Activated T-cell treated with anti-CD3 and anti-CD28 coated beads, Interleukin-2, amount 50 U/mL, for 4 hours (primary cell): ENCODE data around the gene NUMB. TPM values are rescaled to one million over a fixed set of nuclear protein-coding genes. Genes with fewer than 3 reads are reported as not detected.
A peak's percentile ranks its signal among the peaks of the same experiment; 100 is the strongest.

ENCODE experiments used
- ATAC-seq, 2 donors: fragments of 200-7000 bp; cut with Tn5 transposase; one replicate each; pipeline ENCODE4 v1.10.0; 2021
- DNase-seq: peaks from one replicate; pipeline ENCODE4 v3.0.0-alpha.2; 2020
- H3K27me3 Mint-ChIP-seq: one replicate; pipeline ENCODE4 v1.8.0; 2021; ENCODE audit warnings: low read depth, mixed read lengths
- H3K36me3 Mint-ChIP-seq: one replicate; pipeline ENCODE4 v1.8.0; 2022; ENCODE audit warnings: mixed read lengths; ENCODE audit not compliant: insufficient read depth
- H3K4me1 Mint-ChIP-seq: one replicate; pipeline ENCODE4 v1.8.0; 2021; ENCODE audit warnings: low read depth, mixed read lengths
- H3K4me3 Mint-ChIP-seq: one replicate; pipeline ENCODE4 v1.8.0; 2021; ENCODE audit warnings: mild to moderate bottlenecking, moderate library complexity, mixed read lengths
- H3K9me3 Mint-ChIP-seq: one replicate; pipeline ENCODE4 v1.8.0; 2021; ENCODE audit warnings: mixed read lengths
- total RNA-seq, 3 donors: library from RNA; stranded (reverse); gene quantifications; one replicate each; pipeline ENCODE4 v1.2.1, GENCODE V29; 2021

NUMB gene
- total RNA-seq, 3 donors from 2014 or later: 32.6 to 42.8 (median 36.5) TPM

GRCh38 chr14:73472185-73473114 is 14.1 kb upstream of the NUMB start:
- ATAC-seq: peak in 1 of 2 donors; percentile 33
- H3K36me3 Mint-ChIP-seq: no peaks in the 10 kb centered on the region
- DNase-seq: no peak

GRCh38 chr14:73471582-73472184 is 13.3 kb upstream of the NUMB start:
- no peaks in the 10 kb centered on the region for H3K27me3 Mint-ChIP-seq
- DNase-seq: no peak
- no peaks in the 10 kb centered on the region for H3K36me3 Mint-ChIP-seq
- ATAC-seq: no peak
- peaks cover 22% of the 10 kb centered on the region for H3K4me1 Mint-ChIP-seq
- H3K9me3 Mint-ChIP-seq: no peaks in the 10 kb centered on the region
- no peak overlapping the region for H3K4me3 Mint-ChIP-seq

More at GRCh38 chr14:73472185-73473114, 14.1 kb upstream of the NUMB start:
- Mint-ChIP-seq H3K27me3 (no peaks in the 10 kb centered on the region), H3K9me3 (no peaks in the 10 kb centered on the region), H3K4me1 (peaks cover 15% of the 10 kb centered on the region), H3K4me3 (no peak overlapping the region)

GRCh38 chr14:73468828-73469375 is 10.6 kb upstream of the NUMB start:
- no peaks in the 10 kb centered on the region for H3K36me3 Mint-ChIP-seq
- peaks cover 44% of the 10 kb centered on the region for H3K4me1 Mint-ChIP-seq
- ATAC-seq: no peak
- no peaks in the 10 kb centered on the region for H3K27me3 Mint-ChIP-seq
- H3K9me3 Mint-ChIP-seq: no peaks in the 10 kb centered on the region
- no peak overlapping the region for H3K4me3 Mint-ChIP-seq
- no peak for DNase-seq

- ATAC-seq (peak; percentile 84 to 86), DNase-seq (peak; percentile 24)
- Mint-ChIP-seq H3K9me3 (no peaks in the 10 kb centered on the region), H3K27me3 (no peaks in the 10 kb centered on the region), H3K36me3 (no peaks in the 10 kb centered on the region), H3K4me3 (peak overlapping the region; percentile 11), H3K4me1 (peaks cover 50% of the 10 kb centered on the region)
These were observed 9.5 kb upstream of the NUMB start for GRCh38 chr14:73467800-73468199.

GRCh38 chr14:73467377-73467776 is 9.0 kb upstream of the NUMB start:
- Mint-ChIP-seq H3K4me3 (peak overlapping the region; percentile 11), H3K4me1 (peaks cover 50% of the 10 kb centered on the region), H3K27me3 (no peaks in the 10 kb centered on the region), H3K9me3 (no peaks in the 10 kb centered on the region), H3K36me3 (no peaks in the 10 kb centered on the region)
- ATAC-seq: peak; percentile 54 to 57
- peak; percentile 64 for DNase-seq

- ATAC-seq: no peak
- Mint-ChIP-seq H3K27me3 (no peaks in the 10 kb centered on the region), H3K36me3 (no peaks in the 10 kb centered on the region), H3K4me1 (peaks cover 50% of the 10 kb centered on the region), H3K4me3 (no peak overlapping the region), H3K9me3 (no peaks in the 10 kb centered on the region)
- no peak for DNase-seq
These were observed 8.5 kb upstream of the NUMB start for GRCh38 chr14:73466861-73467260.

- no peak for ATAC-seq
- DNase-seq: no peak
- Mint-ChIP-seq H3K9me3 (no peaks in the 10 kb centered on the region), H3K27me3 (no peaks in the 10 kb centered on the region), H3K4me1 (peaks cover 50% of the 10 kb centered on the region), H3K4me3 (no peak overlapping the region), H3K36me3 (no peaks in the 10 kb centered on the region)
These were observed 7.6 kb upstream of the NUMB start for GRCh38 chr14:73465823-73466532.

GRCh38 chr14:73463411-73463810 is 5.1 kb upstream of the NUMB start:
- Mint-ChIP-seq H3K27me3 (no peaks in the 10 kb centered on the region), H3K9me3 (no peaks in the 10 kb centered on the region), H3K36me3 (no peaks in the 10 kb centered on the region), H3K4me1 (peaks cover 51% of the 10 kb centered on the region), H3K4me3 (peak overlapping the region; percentile 55)
- ATAC-seq: peak; percentile 49 to 51
- DNase-seq: no peak

GRCh38 chr14:73462815-73463214 is 4.5 kb upstream of the NUMB start:
- no peaks in the 10 kb centered on the region for H3K27me3 Mint-ChIP-seq
- no peaks in the 10 kb centered on the region for H3K36me3 Mint-ChIP-seq
- no peak overlapping the region for H3K4me3 Mint-ChIP-seq
- peaks cover 45% of the 10 kb centered on the region for H3K4me1 Mint-ChIP-seq
- no peaks in the 10 kb centered on the region for H3K9me3 Mint-ChIP-seq
- DNase-seq (no peak), ATAC-seq (no peak)

- DNase-seq (no peak), ATAC-seq (no peak)
- peaks cover 44% of the 10 kb centered on the region for H3K4me1 Mint-ChIP-seq
- H3K9me3 Mint-ChIP-seq: no peaks in the 10 kb centered on the region
- no peaks in the 10 kb centered on the region for H3K36me3 Mint-ChIP-seq
- H3K4me3 Mint-ChIP-seq: no peak overlapping the region
- no peaks in the 10 kb centered on the region for H3K27me3 Mint-ChIP-seq
These were observed 3.8 kb upstream of the NUMB start for GRCh38 chr14:73462048-73462715.

GRCh38 chr14:73461478-73462047 is 3.2 kb upstream of the NUMB start:
- H3K4me1 Mint-ChIP-seq: peaks cover 44% of the 10 kb centered on the region
- H3K27me3 Mint-ChIP-seq: no peaks in the 10 kb centered on the region
- DNase-seq (no peak), ATAC-seq (no peak)
- no peak overlapping the region for H3K4me3 Mint-ChIP-seq
- no peaks in the 10 kb centered on the region for H3K36me3 Mint-ChIP-seq
- no peaks in the 10 kb centered on the region for H3K9me3 Mint-ChIP-seq

GRCh38 chr14:73460691-73461127 is 2.4 kb upstream of the NUMB start:
- peaks cover 42% of the 10 kb centered on the region for H3K4me1 Mint-ChIP-seq
- no peak overlapping the region for H3K4me3 Mint-ChIP-seq

GRCh38 chr14:73459959-73460358 is 1.6 kb upstream of the NUMB start:
- H3K9me3 Mint-ChIP-seq: no peaks in the 10 kb centered on the region
- ATAC-seq (no peak), DNase-seq (no peak)
- H3K4me1 Mint-ChIP-seq: peaks cover 41% of the 10 kb centered on the region
- no peak overlapping the region for H3K4me3 Mint-ChIP-seq
- no peaks in the 10 kb centered on the region for H3K36me3 Mint-ChIP-seq
- H3K27me3 Mint-ChIP-seq: no peaks in the 10 kb centered on the region

More at GRCh38 chr14:73460691-73461127, 2.4 kb upstream of the NUMB start:
- DNase-seq: no peak
- Mint-ChIP-seq H3K9me3 (no peaks in the 10 kb centered on the region), H3K27me3 (no peaks in the 10 kb centered on the region), H3K36me3 (no peaks in the 10 kb centered on the region)
- no peak for ATAC-seq

GRCh38 chr14:73457924-73458182 is 493 bp downstream of the NUMB start:
- Mint-ChIP-seq H3K27me3 (no peaks in the 10 kb centered on the region), H3K9me3 (no peaks in the 10 kb centered on the region), H3K36me3 (peaks cover 1% of the 10 kb centered on the region), H3K4me3 (peak overlapping the region; percentile 98), H3K4me1 (peaks cover 34% of the 10 kb centered on the region)
- DNase-seq (no peak), ATAC-seq (no peak)
